HL-60 (cell line): Measurements from ENCODE around the gene CCSER1.
"Not testable (repeated sequence)": the region's sequence is repeated elsewhere in the genome, so short reads cannot be mapped to it uniquely, and the experiment has no call there.

Experiments
- DNase-seq, 2 experiments: peaks; one replicate each; pipeline ENCODE4 v3.0.0-alpha.2; 2010 to 2020; ENCODE audit warnings: low read depth in 1 of 2, low spot score in 1 of 2
- H3K27ac ChIP-seq: fragments of 250-450 bp; sonication (Bioruptor Pico); replicated peaks from 2 replicates; pipeline ENCODE4 v1.5.1; 2020; ENCODE audit warnings: mild to moderate bottlenecking, moderate library complexity
- H3K27me3 ChIP-seq: fragments of 250-450 bp; sonication (Bioruptor Pico); 2 replicates; pipeline ENCODE4 v1.5.1; 2021; ENCODE audit warnings: mild to moderate bottlenecking, moderate library complexity; ENCODE audit not compliant: insufficient read depth, poor library complexity, severe bottlenecking
- H3K4me3 ChIP-seq: replicated peaks from 2 replicates; pipeline ENCODE4 v1.5.1; 2011; ENCODE audit warnings: mild to moderate bottlenecking, control low read depth, low read length; ENCODE audit not compliant: insufficient read depth
- CTCF ChIP-seq: IDR thresholded peaks from one replicate; pipeline ENCODE4 v1.5.1; 2011; ENCODE audit warnings: low read length, control low read depth, inconsistent platforms; ENCODE audit not compliant: insufficient read depth
- GABPA ChIP-seq: IDR thresholded peaks from 2 replicates; pipeline ENCODE4 v1.6.1; 2012; ENCODE audit warnings: low read depth
- POLR2AphosphoS5 ChIP-seq: IDR thresholded peaks from 2 replicates; pipeline ENCODE4 v1.6.1; 2012; ENCODE audit warnings: low read depth
- REST ChIP-seq: IDR thresholded peaks from 2 replicates; pipeline ENCODE4 v1.6.1; 2012; ENCODE audit warnings: low read depth; ENCODE audit not compliant: insufficient replicate concordance
- SPI1 ChIP-seq: IDR thresholded peaks from 2 replicates; pipeline ENCODE4 v1.6.1; 2012; ENCODE audit warnings: low read depth, mild to moderate bottlenecking, borderline replicate concordance

Gene CCSER1

GRCh38 chr4:90833706-90834105, 706.5 kb downstream of the CCSER1 start:
- TF ChIP-seq CTCF (no peak), REST (no peak), POLR2AphosphoS5 (no peak), SPI1 (no peak), GABPA (no peak)
- no peak for DNase-seq

GRCh38 chr4:90837241-90837640, 710.0 kb downstream of the CCSER1 start:
- no peak overlapping the region for H3K27ac ChIP-seq
- DNase-seq: no peak
- TF ChIP-seq SPI1: no peak
- TF ChIP-seq REST: no peak
- TF ChIP-seq GABPA: no peak
- no peak for TF ChIP-seq POLR2AphosphoS5
- H3K4me3 ChIP-seq: no peak overlapping the region
- H3K27me3 ChIP-seq: no peaks in the 10 kb centered on the region

More at GRCh38 chr4:90833706-90834105, 706.5 kb downstream of the CCSER1 start:
- H3K4me3 ChIP-seq: no peak overlapping the region
- H3K27ac ChIP-seq: no peak overlapping the region
- H3K27me3 ChIP-seq: no peaks in the 10 kb centered on the region

GRCh38 chr4:90838859-90839258, 711.7 kb downstream of the CCSER1 start:
- H3K27me3 ChIP-seq, DNase-seq, H3K27ac ChIP-seq, H3K4me3 ChIP-seq: not testable (repeated sequence)

GRCh38 chr4:90840291-90840690, 713.1 kb downstream of the CCSER1 start:
- H3K27me3 ChIP-seq: no peaks in the 10 kb centered on the region
- H3K4me3 ChIP-seq: no peak overlapping the region
- TF ChIP-seq SPI1: no peak
- TF ChIP-seq REST: no peak
- TF ChIP-seq POLR2AphosphoS5: no peak
- no peak for TF ChIP-seq CTCF
- no peak for TF ChIP-seq GABPA
- no peak overlapping the region for H3K27ac ChIP-seq
- DNase-seq: no peak
